PC-9 (cell line): Measurements from ENCODE around the gene MVB12B. TPM values are rescaled to one million over a fixed set of nuclear protein-coding genes. Genes with fewer than 3 reads are reported as not detected.

Experiments
- BruUV-seq: library from RNA; stranded (reverse); fragments of 400-500 nt; replicated peaks from 2 replicates; lab custom pipeline; 2021; lab: Mats Ljungman, UMichigan
- CTCF ChIA-PET: fragments of 300-600 bp; sonication (Branson Sonifier 250); formaldehyde crosslinking; loops from one replicate; lab custom pipeline; 2022; ENCODE audit warnings: antibody characterized with exemption; lab: Charles Lee
- POLR2A ChIA-PET: fragments of 300-600 bp; sonication (Branson Sonifier 250); formaldehyde crosslinking; loops from one replicate; lab custom pipeline; 2022; ENCODE audit warnings: antibody characterized with exemption; ENCODE audit not compliant: unreplicated experiment; lab: Charles Lee
- DNase-seq, 2 experiments: peaks; one replicate each; pipeline versions ENCODE4 v3.0.0 to v3.0.0-alpha.2; 2015 to 2022; ENCODE audit warnings: mixed read lengths in 1 of 2
- H2AFZ ChIP-seq: fragments of 200-600 bp; sonication (generic); 2 replicates; pipeline ENCODE4 v1.8.1; 2017; ENCODE audit warnings: antibody characterized with exemption
- H3F3A ChIP-seq: fragments of 200-600 bp; sonication (generic); 2 replicates; pipeline ENCODE4 v1.8.1; 2017; ENCODE audit warnings: antibody characterized with exemption, mild to moderate bottlenecking, low read depth; ENCODE audit not compliant: insufficient read depth
- H3K27ac ChIP-seq: fragments of 200-600 bp; sonication (generic); 2 replicates; pipeline ENCODE4 v1.6.1; 2016; ENCODE audit warnings: mixed run types
- H3K27me3 ChIP-seq: fragments of 200-600 bp; sonication (generic); 2 replicates; pipeline ENCODE4 v1.6.1; 2016; ENCODE audit warnings: low read depth, mixed run types; ENCODE audit not compliant: insufficient read depth
- H3K36me3 ChIP-seq: fragments of 200-600 bp; sonication (generic); 2 replicates; pipeline ENCODE4 v1.6.1; 2016; ENCODE audit warnings: low read depth, mixed run types
- H3K4me1 ChIP-seq: fragments of 200-600 bp; sonication (generic); replicated peaks from 2 replicates; pipeline ENCODE4 v1.6.1; 2016; ENCODE audit warnings: mixed run types; ENCODE audit not compliant: insufficient read depth
- H3K4me2 ChIP-seq: fragments of 200-600 bp; sonication (generic); 2 replicates; pipeline ENCODE4 v1.6.1; 2017; ENCODE audit warnings: mixed run types
- H3K4me3 ChIP-seq: fragments of 200-600 bp; sonication (generic); 2 replicates; pipeline ENCODE4 v1.6.1; 2016; ENCODE audit warnings: mixed run types
- H3K79me2 ChIP-seq: fragments of 200-600 bp; sonication (generic); 2 replicates; pipeline ENCODE4 v1.6.1; 2017; ENCODE audit warnings: low read depth, mixed run types
- H3K9me2 ChIP-seq: fragments of 200-600 bp; sonication (generic); 2 replicates; pipeline ENCODE4 v1.8.1; 2017; ENCODE audit warnings: mild to moderate bottlenecking; ENCODE audit not compliant: insufficient read depth
- H3K9me3 ChIP-seq: fragments of 200-600 bp; sonication (generic); 2 replicates; pipeline ENCODE4 v1.8.1; 2016; ENCODE audit warnings: low read depth; ENCODE audit not compliant: insufficient read depth
- H4K20me1 ChIP-seq: fragments of 200-600 bp; sonication (generic); 2 replicates; pipeline ENCODE4 v1.8.1; 2017; ENCODE audit not compliant: insufficient read depth
- CTCF ChIP-seq: fragments of 200-600 bp; sonication (generic); conservative IDR thresholded peaks from 2 replicates; pipeline ENCODE4 v1.6.1; 2017; ENCODE audit warnings: mixed run types, antibody characterized with exemption, mild to moderate bottlenecking, moderate library complexity
- EZH2 ChIP-seq: fragments of 200-600 bp; sonication (generic); IDR thresholded peaks from 2 replicates; pipeline ENCODE4 v1.8.0; 2017; ENCODE audit warnings: antibody characterized with exemption, low read depth
- intact Hi-C: fragments of 100-400 bp; cut with micrococcal nuclease; formaldehyde crosslinking; loops from one replicate; pipeline ENCODE4 v1.10.0; 2022; ENCODE audit not compliant: unreplicated experiment
- total RNA-seq: library from RNA; stranded (reverse); gene quantifications from 2 replicates; pipeline ENCODE4 v1.2.3, GENCODE V29; 2021

MVB12B gene
- total RNA-seq, 1 experiment from 2014 or later, result 8.8 TPM

GRCh38 chr9:126514037-126514821 lies 187.6 kb downstream of the MVB12B start:
- POLR2A ChIA-PET, result no interaction called here
- no peak overlapping the region for H3K4me3 ChIP-seq
- no peak for DNase-seq

GRCh38 chr9:126515001-126515872 lies 188.6 kb downstream of the MVB12B start:
- 0 out of 2 replicates have a peak, but pooled peaks cover 5% of the 10 kb centered on the region for H3F3A ChIP-seq
- no peak for DNase-seq
- H3K4me3 ChIP-seq, result no peak overlapping the region
- no peaks in the 10 kb centered on the region for H3K9me2 ChIP-seq
- H2AFZ ChIP-seq, result no peak overlapping the region
- no peaks in the 10 kb centered on the region for H3K9me3 ChIP-seq
- H3K27me3 ChIP-seq, result peaks cover 38% of the 10 kb centered on the region
- no peak overlapping the region for H3K27ac ChIP-seq
- H3K79me2 ChIP-seq, result no peaks in the 10 kb centered on the region
- H3K4me1 ChIP-seq, result no peaks in the 10 kb centered on the region
- POLR2A ChIA-PET, result no interaction called here
- CTCF ChIA-PET, result interaction anchor here (0.6 kb wide), 1 partner anchor 17 kb away, joined by 3 read pairs; no protein-coding TSS in a partner anchor
- no TSS peak for BruUV-seq
- TF ChIP-seq EZH2, result no peak
- TF ChIP-seq CTCF, result no peak
- intact Hi-C loops, result no loop called here
- H4K20me1 ChIP-seq, result no peaks in the 10 kb centered on the region
- H3K4me2 ChIP-seq, result no peak overlapping the region
- H3K36me3 ChIP-seq, result no peaks in the 10 kb centered on the region

More at GRCh38 chr9:126514037-126514821, 187.6 kb downstream of the MVB12B start:
- H3K4me2 ChIP-seq, result no peak overlapping the region
- H2AFZ ChIP-seq, result no peak overlapping the region
- no peak overlapping the region for H3K27ac ChIP-seq
- no peaks in the 10 kb centered on the region for H3K36me3 ChIP-seq
- intact Hi-C loops, result no loop called here
- H3K9me2 ChIP-seq, result no peaks in the 10 kb centered on the region
- H4K20me1 ChIP-seq, result no peaks in the 10 kb centered on the region
- no peaks in the 10 kb centered on the region for H3K9me3 ChIP-seq
- BruUV-seq, result no TSS peak
- no peaks in the 10 kb centered on the region for H3K79me2 ChIP-seq
- no peaks in the 10 kb centered on the region for H3K4me1 ChIP-seq
- 0 out of 2 replicates have a peak, but pooled peaks cover 5% of the 10 kb centered on the region for H3F3A ChIP-seq
- H3K27me3 ChIP-seq, result peaks cover 29% of the 10 kb centered on the region
- CTCF ChIA-PET, result interaction anchor here (0.6 kb wide), 1 partner anchor 18 kb away, joined by 3 read pairs; no protein-coding TSS in a partner anchor
- TF ChIP-seq CTCF, result no peak
- TF ChIP-seq EZH2, result no peak

- Histone ChIP-seq H4K20me1 (no peaks in the 10 kb centered on the region), H3K9me3 (no peaks in the 10 kb centered on the region), H3K79me2 (no peaks in the 10 kb centered on the region), H2AFZ (no peak overlapping the region), H3K36me3 (no peaks in the 10 kb centered on the region), H3K27ac (no peak overlapping the region), H3K4me2 (no peak overlapping the region), H3K4me1 (no peaks in the 10 kb centered on the region), H3K4me3 (no peak overlapping the region), H3K27me3 (peaks cover 46% of the 10 kb centered on the region), H3K9me2 (no peaks in the 10 kb centered on the region), H3F3A (0 out of 2 replicates have a peak, but pooled peaks cover 5% of the 10 kb centered on the region)
- CTCF ChIA-PET, result no interaction called here
- no TSS peak for BruUV-seq
- POLR2A ChIA-PET, result no interaction called here
- intact Hi-C loops, result no loop called here
- TF ChIP-seq CTCF, result no peak
- no peak for TF ChIP-seq EZH2
- no peak for DNase-seq
Observed at GRCh38 chr9:126515873-126516505, 189.4 kb downstream of the MVB12B start.
